Astrocyte of the hippocampus (primary cell): Measurements from ENCODE around the gene CCDC182.

ENCODE experiments used
- DNase-seq: peaks from one replicate; pipeline ENCODE4 v3.0.0; 2011; ENCODE audit warnings: low read depth, low spot score

Gene CCDC182

DNA sequence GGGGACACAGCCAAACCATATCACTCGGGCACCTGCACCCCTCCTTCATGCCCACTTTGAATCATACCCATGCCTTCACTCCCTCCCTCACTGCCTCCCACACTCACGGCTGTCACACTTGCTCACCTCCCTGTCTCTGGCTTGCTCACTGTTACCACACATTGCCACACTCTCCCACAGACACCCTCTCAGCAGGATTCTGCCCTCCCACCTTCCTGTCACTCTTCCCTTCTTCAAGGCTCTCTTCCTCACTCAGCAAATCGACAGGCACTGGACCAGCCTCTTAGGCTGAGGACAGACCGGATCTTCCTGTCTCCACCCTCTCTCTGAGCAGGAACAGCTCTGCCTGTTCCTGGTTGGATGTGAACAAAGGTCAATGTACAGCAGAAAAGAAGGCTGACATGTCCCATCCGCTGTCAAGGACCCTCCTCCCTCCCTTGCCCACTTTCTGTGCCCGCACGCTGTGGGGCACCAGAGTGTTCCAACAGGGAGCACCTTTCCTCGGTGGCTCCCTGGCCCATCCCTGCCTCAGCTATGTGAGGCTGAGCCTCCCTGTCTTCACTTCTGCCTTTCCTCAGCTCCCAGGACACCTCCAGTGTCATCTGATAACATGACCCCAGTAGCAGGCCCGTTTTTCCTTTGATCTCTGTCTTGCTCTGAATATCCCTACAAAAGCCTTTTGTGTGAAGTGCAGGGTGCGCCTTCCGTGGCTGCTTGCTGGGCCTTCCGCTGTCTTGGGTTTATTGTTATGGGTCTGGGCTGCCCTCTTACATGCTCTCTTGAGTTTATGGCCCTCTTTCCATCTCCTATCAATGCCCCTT is 47.0 kb downstream of the CCDC182 start:
- no peak for DNase-seq

GRCh38 chr17:57697197-57697596 is 47.9 kb downstream of the CCDC182 start:
- DNase-seq: no peak

- no peak for DNase-seq
Measured at GRCh38 chr17:57696050-57696449, 49.0 kb downstream of the CCDC182 start.
